SK-N-SH (cell line): ENCODE measurements around the gene INSC. TPM values are rescaled to one million over a fixed set of nuclear protein-coding genes. Genes with fewer than 3 reads are reported as not detected.

Source experiments
- CTCF ChIA-PET: fragments of 300-600, 350-600 bp; formaldehyde crosslinking; extraction: SDS; loops from one replicate; lab custom pipeline; 2021; lab: Yijun Ruan, JAX
- POLR2A ChIA-PET: fragments of 350-600 bp; sonication (Branson Sonifier 250); formaldehyde crosslinking; extraction: SDS; loops from one replicate; lab custom pipeline; 2020; ENCODE audit warnings: antibody characterized with exemption, inconsistent platforms; lab: Yijun Ruan, JAX
- DNase-seq: peaks from one replicate; pipeline ENCODE4 v3.0.0; 2012
- H2AFZ ChIP-seq: fragments of 200-600 bp; sonication (generic); 2 replicates; pipeline ENCODE4 v1.8.1; 2016; ENCODE audit warnings: antibody characterized with exemption, mild to moderate bottlenecking, low read depth
- H3F3A ChIP-seq: fragments of 200-600 bp; sonication (generic); replicated peaks from 2 replicates; pipeline ENCODE3; 2016; ENCODE audit warnings: antibody characterized with exemption, mild to moderate bottlenecking; ENCODE audit not compliant: insufficient read depth
- H3K27ac ChIP-seq, 2 experiments: fragments of 200-500 bp in 1 of 2; fragments of 200-600 bp in 1 of 2; sonication (Bioruptor generic) in 1 of 2; sonication (generic), shearing (Covaris generic) in 1 of 2; 2 replicates each; pipeline versions ENCODE4 v1.5.1 to v1.6.1; 2014 to 2016; ENCODE audit warnings: low read depth in 2 of 2, inconsistent platforms in 1 of 2, low read length in 1 of 2, mild to moderate bottlenecking in 1 of 2, mixed read lengths in 1 of 2
- H3K27me3 ChIP-seq: fragments of 200-600 bp; sonication (generic), shearing (Covaris generic); 2 replicates; pipeline ENCODE4 v1.6.1; 2016; ENCODE audit warnings: mixed run types; ENCODE audit not compliant: insufficient read depth
- H3K36me3 ChIP-seq, 2 experiments: fragments of 200-500 bp in 1 of 2; fragments of 200-600 bp in 1 of 2; sonication (Bioruptor generic) in 1 of 2; sonication (generic) in 1 of 2; replicated peaks in 1 of 2; 2 replicates each; pipeline versions ENCODE3 to v1.5.1; 2014 to 2016; ENCODE audit warnings: low read length in 1 of 2, mild to moderate bottlenecking in 1 of 2; ENCODE audit not compliant: insufficient read depth in 2 of 2, control insufficient read depth in 1 of 2
- H3K4me1 ChIP-seq, 2 experiments: fragments of 200-500 bp in 1 of 2; fragments of 200-600 bp in 1 of 2; sonication (Bioruptor generic) in 1 of 2; sonication (generic), shearing (Covaris generic) in 1 of 2; 2 replicates each; pipeline versions ENCODE4 v1.5.1 to v1.6.1; 2014 to 2016; ENCODE audit warnings: low read depth in 1 of 2, low read length in 1 of 2, mixed run types in 1 of 2; ENCODE audit not compliant: insufficient read depth in 2 of 2, control insufficient read depth in 1 of 2
- H3K4me2 ChIP-seq: fragments of 200-600 bp; sonication (generic), shearing (Covaris generic); 2 replicates; pipeline ENCODE4 v1.6.1; 2017; ENCODE audit warnings: mixed run types
- H3K4me3 ChIP-seq, 2 experiments: fragments of 200-500 bp in 1 of 2; fragments of 200-600 bp in 1 of 2; sonication (Bioruptor generic) in 1 of 2; sonication (generic), shearing (Covaris generic) in 1 of 2; 2 replicates each; pipeline versions ENCODE4 v1.5.1 to v1.8.1; 2014 to 2016; ENCODE audit warnings: low read depth in 2 of 2, inconsistent platforms in 1 of 2, low read length in 1 of 2, mild to moderate bottlenecking in 1 of 2, mixed read lengths in 1 of 2, moderate library complexity in 1 of 2
- H3K79me2 ChIP-seq: fragments of 200-600 bp; sonication (generic); 2 replicates; pipeline ENCODE4 v1.8.1; 2017; ENCODE audit warnings: mild to moderate bottlenecking; ENCODE audit not compliant: insufficient read depth
- H3K9ac ChIP-seq: fragments of 200-600 bp; sonication (generic); 2 replicates; pipeline ENCODE4 v1.6.1; 2017; ENCODE audit warnings: mixed run types
- H3K9me2 ChIP-seq: fragments of 200-600 bp; sonication (generic); 2 replicates; pipeline ENCODE4 v1.6.1; 2017; ENCODE audit warnings: mixed run types
- H3K9me3 ChIP-seq: fragments of 200-600 bp; sonication (generic); 2 replicates; pipeline ENCODE4 v1.6.1; 2017; ENCODE audit warnings: mixed run types, mild to moderate bottlenecking, moderate library complexity
- H4K20me1 ChIP-seq: fragments of 200-600 bp; sonication (generic); 2 replicates; pipeline ENCODE4 v1.6.1; 2017; ENCODE audit warnings: mild to moderate bottlenecking, mixed run types; ENCODE audit not compliant: insufficient read depth
- EP300 ChIP-seq, 2 experiments: IDR thresholded peaks; 2 replicates each; pipeline versions ENCODE4 v1.4.0 to v1.6.1; 2012; ENCODE audit warnings: borderline replicate concordance in 1 of 2, low read depth in 1 of 2, low read length in 1 of 2
- FOSL2 ChIP-seq: IDR thresholded peaks from 2 replicates; pipeline ENCODE4 v1.4.0; 2012; ENCODE audit warnings: low read depth, mild to moderate bottlenecking, moderate library complexity, borderline replicate concordance
- FOXM1 ChIP-seq: IDR thresholded peaks from 2 replicates; pipeline ENCODE4 v1.4.0; 2012; ENCODE audit warnings: low read depth, mild to moderate bottlenecking
- GABPA ChIP-seq: IDR thresholded peaks from 2 replicates; pipeline ENCODE4 v1.4.0; 2012; ENCODE audit warnings: low read depth, mild to moderate bottlenecking
- JUND ChIP-seq: IDR thresholded peaks from 2 replicates; pipeline ENCODE4 v1.4.0; 2012
- MEF2A ChIP-seq: IDR thresholded peaks from 2 replicates; pipeline ENCODE4 v1.4.0; 2012; ENCODE audit warnings: low read depth, borderline replicate concordance
- NFIC ChIP-seq: IDR thresholded peaks from 2 replicates; pipeline ENCODE4 v1.4.0; 2012; ENCODE audit warnings: borderline replicate concordance
- NRF1 ChIP-seq: IDR thresholded peaks from 2 replicates; pipeline ENCODE4 v1.6.1; 2012; ENCODE audit warnings: low read depth, mild to moderate bottlenecking, low read length
- RCOR1 ChIP-seq: fragments of 150-350 bp; IDR thresholded peaks from 2 replicates; pipeline ENCODE4 v1.6.1; 2017; ENCODE audit warnings: antibody characterized with exemption, low read length
- RFX5 ChIP-seq: IDR thresholded peaks from 2 replicates; pipeline ENCODE4 v1.6.1; 2012; ENCODE audit warnings: mild to moderate bottlenecking, improper control_type of control experiment, low read length
- RXRA ChIP-seq: IDR thresholded peaks from 2 replicates; pipeline ENCODE4 v1.4.0; 2012; ENCODE audit warnings: low read depth, mild to moderate bottlenecking, borderline replicate concordance
- WGBS: methylation state at CpG from one replicate; pipeline ENCODE4 v1.1.6; 2017; ENCODE audit warnings: low lambda C conversion rate; 5-methylcytosine and 5-hydroxymethylcytosine counted together
- polyA plus RNA-seq, 3 experiments: library from polyadenylated mRNA; depleted of rRNA; stranded (reverse); fragments of >200 nt; gene quantifications; 2 replicates each; pipeline ENCODE4 v1.2.3, GENCODE V29; 2012
- TF ChIP-seq, protein P1 (sequence below): IDR thresholded peaks from 2 replicates; pipeline ENCODE4 v1.4.0; 2012; ENCODE audit warnings: low read depth, borderline replicate concordance
- TF ChIP-seq, protein P2 (sequence below): IDR thresholded peaks from 2 replicates; pipeline ENCODE4 v1.6.1; 2012; ENCODE audit warnings: mild to moderate bottlenecking, low read depth, low read length, moderate library complexity
- TF ChIP-seq, protein P3 (sequence below): IDR thresholded peaks from 2 replicates; pipeline ENCODE4 v1.4.0; 2012; ENCODE audit warnings: low read depth, borderline replicate concordance

Gene INSC
- polyA plus RNA-seq, 1 of the 3 experiments (the other 2 are of a cell fraction): not detected

DNA sequence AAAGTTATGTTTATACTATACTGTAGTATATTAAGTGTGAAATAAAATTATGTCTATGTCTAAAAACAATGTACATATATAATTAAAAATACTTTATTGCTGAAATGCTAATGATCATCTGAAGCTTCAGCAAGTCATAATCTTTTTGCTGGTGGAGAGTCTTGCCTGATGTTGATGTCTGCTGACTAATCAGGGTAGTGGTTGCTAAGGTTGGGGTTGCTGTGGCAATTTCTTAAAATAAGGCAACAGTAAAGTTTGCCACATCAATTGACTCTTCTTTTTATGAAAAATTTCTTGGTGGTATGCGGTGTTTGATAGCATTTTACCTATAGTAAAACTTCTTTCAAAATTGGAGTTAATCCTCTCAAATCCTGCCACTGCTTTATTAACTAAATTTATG is 21.4 kb downstream of the INSC start:
- Histone ChIP-seq H3K4me3 (no peak overlapping the region), H3K9ac (no peak overlapping the region), H2AFZ (no peak overlapping the region), H3K27ac (no peak overlapping the region), H3K9me3 (no peaks in the 10 kb centered on the region), H3F3A (no peaks in the 10 kb centered on the region), H3K9me2 (no peaks in the 10 kb centered on the region), H3K79me2 (no peaks in the 10 kb centered on the region), H3K4me1 (no peaks in the 10 kb centered on the region), H3K36me3 (no peaks in the 10 kb centered on the region), H3K27me3 (no peaks in the 10 kb centered on the region), H4K20me1 (no peaks in the 10 kb centered on the region), H3K4me2 (no peak overlapping the region)
- 31% methylated on average over 1 of the region's 1 CpG for WGBS
- TF ChIP-seq RXRA (no peak), RFX5 (no peak), MEF2A (no peak), NFIC (no peak), RCOR1 (no peak), EP300 (IDR thresholded peaks at IDR 0.05; ENCODE audit: borderline replicate concordance in 1 of 2, low read depth in 1 of 2, low read length in 1 of 2) (no peak), FOXM1 (no peak), JUND (no peak), NRF1 (no peak), GABPA (no peak), FOSL2 (no peak)
- TF ChIP-seq, protein P1, sequence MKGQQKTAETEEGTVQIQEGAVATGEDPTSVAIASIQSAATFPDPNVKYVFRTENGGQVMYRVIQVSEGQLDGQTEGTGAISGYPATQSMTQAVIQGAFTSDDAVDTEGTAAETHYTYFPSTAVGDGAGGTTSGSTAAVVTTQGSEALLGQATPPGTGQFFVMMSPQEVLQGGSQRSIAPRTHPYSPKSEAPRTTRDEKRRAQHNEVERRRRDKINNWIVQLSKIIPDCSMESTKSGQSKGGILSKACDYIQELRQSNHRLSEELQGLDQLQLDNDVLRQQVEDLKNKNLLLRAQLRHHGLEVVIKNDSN: no peak
- TF ChIP-seq, protein P2, sequence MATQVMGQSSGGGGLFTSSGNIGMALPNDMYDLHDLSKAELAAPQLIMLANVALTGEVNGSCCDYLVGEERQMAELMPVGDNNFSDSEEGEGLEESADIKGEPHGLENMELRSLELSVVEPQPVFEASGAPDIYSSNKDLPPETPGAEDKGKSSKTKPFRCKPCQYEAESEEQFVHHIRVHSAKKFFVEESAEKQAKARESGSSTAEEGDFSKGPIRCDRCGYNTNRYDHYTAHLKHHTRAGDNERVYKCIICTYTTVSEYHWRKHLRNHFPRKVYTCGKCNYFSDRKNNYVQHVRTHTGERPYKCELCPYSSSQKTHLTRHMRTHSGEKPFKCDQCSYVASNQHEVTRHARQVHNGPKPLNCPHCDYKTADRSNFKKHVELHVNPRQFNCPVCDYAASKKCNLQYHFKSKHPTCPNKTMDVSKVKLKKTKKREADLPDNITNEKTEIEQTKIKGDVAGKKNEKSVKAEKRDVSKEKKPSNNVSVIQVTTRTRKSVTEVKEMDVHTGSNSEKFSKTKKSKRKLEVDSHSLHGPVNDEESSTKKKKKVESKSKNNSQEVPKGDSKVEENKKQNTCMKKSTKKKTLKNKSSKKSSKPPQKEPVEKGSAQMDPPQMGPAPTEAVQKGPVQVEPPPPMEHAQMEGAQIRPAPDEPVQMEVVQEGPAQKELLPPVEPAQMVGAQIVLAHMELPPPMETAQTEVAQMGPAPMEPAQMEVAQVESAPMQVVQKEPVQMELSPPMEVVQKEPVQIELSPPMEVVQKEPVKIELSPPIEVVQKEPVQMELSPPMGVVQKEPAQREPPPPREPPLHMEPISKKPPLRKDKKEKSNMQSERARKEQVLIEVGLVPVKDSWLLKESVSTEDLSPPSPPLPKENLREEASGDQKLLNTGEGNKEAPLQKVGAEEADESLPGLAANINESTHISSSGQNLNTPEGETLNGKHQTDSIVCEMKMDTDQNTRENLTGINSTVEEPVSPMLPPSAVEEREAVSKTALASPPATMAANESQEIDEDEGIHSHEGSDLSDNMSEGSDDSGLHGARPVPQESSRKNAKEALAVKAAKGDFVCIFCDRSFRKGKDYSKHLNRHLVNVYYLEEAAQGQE: no peak
- TF ChIP-seq, protein P3, sequence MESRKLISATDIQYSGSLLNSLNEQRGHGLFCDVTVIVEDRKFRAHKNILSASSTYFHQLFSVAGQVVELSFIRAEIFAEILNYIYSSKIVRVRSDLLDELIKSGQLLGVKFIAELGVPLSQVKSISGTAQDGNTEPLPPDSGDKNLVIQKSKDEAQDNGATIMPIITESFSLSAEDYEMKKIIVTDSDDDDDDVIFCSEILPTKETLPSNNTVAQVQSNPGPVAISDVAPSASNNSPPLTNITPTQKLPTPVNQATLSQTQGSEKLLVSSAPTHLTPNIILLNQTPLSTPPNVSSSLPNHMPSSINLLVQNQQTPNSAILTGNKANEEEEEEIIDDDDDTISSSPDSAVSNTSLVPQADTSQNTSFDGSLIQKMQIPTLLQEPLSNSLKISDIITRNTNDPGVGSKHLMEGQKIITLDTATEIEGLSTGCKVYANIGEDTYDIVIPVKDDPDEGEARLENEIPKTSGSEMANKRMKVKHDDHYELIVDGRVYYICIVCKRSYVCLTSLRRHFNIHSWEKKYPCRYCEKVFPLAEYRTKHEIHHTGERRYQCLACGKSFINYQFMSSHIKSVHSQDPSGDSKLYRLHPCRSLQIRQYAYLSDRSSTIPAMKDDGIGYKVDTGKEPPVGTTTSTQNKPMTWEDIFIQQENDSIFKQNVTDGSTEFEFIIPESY: no peak
- ChIA-PET CTCF (no interaction called here), POLR2A (no interaction called here)
- no peak for DNase-seq
